ENCODE measurements around the gene RAD17. TPM values are rescaled to one million over a fixed set of nuclear protein-coding genes. Genes with fewer than 3 reads are reported as not detected.

Gene RAD17
- polyA plus RNA-seq, 3 donors: 9.1 to 11.6 (median 9.6) TPM

DNA sequence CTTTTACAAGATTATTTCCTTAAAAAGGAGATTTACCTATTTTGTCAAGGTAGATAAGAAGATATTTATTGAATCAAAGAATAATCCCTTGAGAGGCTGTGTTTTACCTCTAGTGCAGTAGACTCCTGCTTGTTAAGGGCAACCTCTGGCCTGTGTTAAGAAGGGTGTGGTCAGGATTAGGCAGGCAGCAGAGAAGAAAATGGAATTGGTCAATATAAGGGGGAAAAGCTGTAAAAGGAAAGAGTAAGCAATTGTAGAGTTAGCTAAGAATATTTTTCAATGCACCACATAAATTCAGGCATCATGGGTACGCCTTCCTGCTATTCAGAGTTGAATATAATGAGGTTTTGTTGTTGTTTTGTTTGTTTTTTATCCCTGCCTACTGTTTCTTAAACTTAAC lies 43.3 kb upstream of the RAD17 start:
- peaks cover 0 to 5% of the 10 kb centered on the region in 2 donors for H3K36me3 Mint-ChIP-seq
- TF ChIP-seq, protein P1, sequence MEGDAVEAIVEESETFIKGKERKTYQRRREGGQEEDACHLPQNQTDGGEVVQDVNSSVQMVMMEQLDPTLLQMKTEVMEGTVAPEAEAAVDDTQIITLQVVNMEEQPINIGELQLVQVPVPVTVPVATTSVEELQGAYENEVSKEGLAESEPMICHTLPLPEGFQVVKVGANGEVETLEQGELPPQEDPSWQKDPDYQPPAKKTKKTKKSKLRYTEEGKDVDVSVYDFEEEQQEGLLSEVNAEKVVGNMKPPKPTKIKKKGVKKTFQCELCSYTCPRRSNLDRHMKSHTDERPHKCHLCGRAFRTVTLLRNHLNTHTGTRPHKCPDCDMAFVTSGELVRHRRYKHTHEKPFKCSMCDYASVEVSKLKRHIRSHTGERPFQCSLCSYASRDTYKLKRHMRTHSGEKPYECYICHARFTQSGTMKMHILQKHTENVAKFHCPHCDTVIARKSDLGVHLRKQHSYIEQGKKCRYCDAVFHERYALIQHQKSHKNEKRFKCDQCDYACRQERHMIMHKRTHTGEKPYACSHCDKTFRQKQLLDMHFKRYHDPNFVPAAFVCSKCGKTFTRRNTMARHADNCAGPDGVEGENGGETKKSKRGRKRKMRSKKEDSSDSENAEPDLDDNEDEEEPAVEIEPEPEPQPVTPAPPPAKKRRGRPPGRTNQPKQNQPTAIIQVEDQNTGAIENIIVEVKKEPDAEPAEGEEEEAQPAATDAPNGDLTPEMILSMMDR (IDR thresholded peaks at IDR 0.05): no peak
- H2AFZ ChIP-seq (ENCODE audit: insufficient read depth, low read depth, low read length, poor library complexity, severe bottlenecking): no peak overlapping the region
- DNase-seq: no peak
- no peak overlapping the region for H3K4me3 Mint-ChIP-seq
- peaks cover under 1 to 2% of the 10 kb centered on the region in 2 donors for H3K4me1 ChIP-seq (ENCODE audit: control insufficient read depth in 1 of 2, insufficient read depth in 2 of 2, low read length in 2 of 2)
- no CpG with 5 or more reads among the region's 1 CpG for WGBS (ENCODE audit: insufficient coverage)
- peaks cover 0 to 4% of the 10 kb centered on the region in 2 donors for H3K36me3 ChIP-seq (replicated peaks in 1 of 2; ENCODE audit: control insufficient read depth in 1 of 2, insufficient read depth in 2 of 2, low read length in 2 of 2)
- H3K4me1 Mint-ChIP-seq: peaks cover 8% of the 10 kb centered on the region
- no peak overlapping the region for H3K27ac ChIP-seq (ENCODE audit: low read depth in 1 of 2, low read length in 2 of 2)
- H3K4me3 ChIP-seq (replicated peaks in 1 of 3; ENCODE audit: low read depth in 2 of 3, low read length in 3 of 3): no peak overlapping the region
- H3K4me2 ChIP-seq (replicated peaks; ENCODE audit: extremely low read depth, low read length, poor library complexity, severe bottlenecking): no peak overlapping the region
- H3K27me3 Mint-ChIP-seq (ENCODE audit: low read depth in 3 of 3): no peaks in the 10 kb centered on the region
- H3K27ac Mint-ChIP-seq: peak overlapping the region in 1 of 7 donors; percentile 1
- intact Hi-C loops (cut with micrococcal nuclease): no loop called here
- H3K27me3 ChIP-seq (ENCODE audit: control insufficient read depth in 2 of 2, insufficient read depth in 2 of 2, low read length in 2 of 2): no peaks in the 10 kb centered on the region
- no peak overlapping the region for H3K9ac ChIP-seq (ENCODE audit: insufficient read depth, low read length, poor library complexity, severe bottlenecking)
- no peaks in the 10 kb centered on the region for H3K9me3 ChIP-seq (replicated peaks in 1 of 2; ENCODE audit: control insufficient read depth in 1 of 2, insufficient read depth in 1 of 2, low read length in 2 of 2)
- peaks cover 0 to 2% (median 0%) of the 10 kb centered on the region in 7 donors for H3K9me3 Mint-ChIP-seq
- H4K20me1 ChIP-seq (ENCODE audit: insufficient read depth, low read length): no peaks in the 10 kb centered on the region
- no peaks in the 10 kb centered on the region for H3K79me2 ChIP-seq (ENCODE audit: insufficient read depth, low read length)

DNA sequence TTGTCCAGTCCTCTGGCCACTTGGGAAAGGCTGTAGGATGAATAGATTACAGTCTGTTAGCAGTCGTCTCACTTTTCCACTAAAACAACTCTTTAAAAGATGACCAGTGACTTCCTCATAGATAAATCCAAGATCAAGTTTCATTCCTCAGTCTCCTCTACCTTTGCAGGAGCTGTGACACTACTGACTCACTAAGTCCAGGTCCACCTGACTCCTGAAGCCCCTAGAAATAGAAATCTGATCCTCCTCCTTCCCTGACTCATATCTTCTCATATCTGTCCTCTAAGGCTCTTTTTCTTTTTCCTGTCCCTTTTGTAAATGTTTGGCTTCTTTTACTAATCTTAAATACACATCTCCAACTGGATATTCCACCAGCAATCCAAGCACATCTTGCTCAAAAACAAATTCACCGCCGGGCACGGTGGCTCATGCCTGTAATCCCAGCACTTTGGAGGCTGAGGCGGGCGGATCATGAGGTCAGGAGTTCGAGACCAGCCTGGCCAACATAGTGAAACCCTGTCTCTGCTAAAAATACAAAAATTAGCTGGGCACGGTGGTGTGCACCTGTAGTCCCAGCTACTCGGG lies 39.6 kb upstream of the RAD17 start:
- Histone ChIP-seq H2AFZ (ENCODE audit: insufficient read depth, low read depth, low read length, poor library complexity, severe bottlenecking) (no peak overlapping the region), H3K27me3 (ENCODE audit: control insufficient read depth in 2 of 2, insufficient read depth in 2 of 2, low read length in 2 of 2) (no peaks in the 10 kb centered on the region), H3K36me3 (replicated peaks in 1 of 2; ENCODE audit: control insufficient read depth in 1 of 2, insufficient read depth in 2 of 2, low read length in 2 of 2) (no peaks in the 10 kb centered on the region), H3K4me1 (ENCODE audit: control insufficient read depth in 1 of 2, insufficient read depth in 2 of 2, low read length in 2 of 2) (peaks cover 16 to 27% of the 10 kb centered on the region in 2 donors), H3K4me2 (replicated peaks; ENCODE audit: extremely low read depth, low read length, poor library complexity, severe bottlenecking) (no peak overlapping the region), H4K20me1 (ENCODE audit: insufficient read depth, low read length) (no peaks in the 10 kb centered on the region), H3K79me2 (ENCODE audit: insufficient read depth, low read length) (no peaks in the 10 kb centered on the region), H3K4me3 (replicated peaks in 1 of 3; ENCODE audit: low read depth in 2 of 3, low read length in 3 of 3) (no peak overlapping the region), H3K9me3 (replicated peaks in 1 of 2; ENCODE audit: control insufficient read depth in 1 of 2, insufficient read depth in 1 of 2, low read length in 2 of 2) (no peaks in the 10 kb centered on the region), H3K9ac (ENCODE audit: insufficient read depth, low read length, poor library complexity, severe bottlenecking) (no peak overlapping the region), H3K27ac (ENCODE audit: low read depth in 1 of 2, low read length in 2 of 2) (no peak overlapping the region)
- H3K27ac Mint-ChIP-seq: peak overlapping the region in 1 of 7 donors; percentile 10
- 96% methylated on average over 8 of the region's 9 CpGs for WGBS (ENCODE audit: insufficient coverage)
- H3K36me3 Mint-ChIP-seq: peaks cover 0 to 2% of the 10 kb centered on the region in 2 donors
- no peak overlapping the region for H3K4me3 Mint-ChIP-seq
- intact Hi-C loops (cut with micrococcal nuclease): loop anchor here (10.0 kb wide), 2 partner anchors 95 to 235 kb away; partner anchors contain the start of genes CDK7 (in 1 of the 2) and SLC30A5 (in 1 of the 2)
- no peaks in the 10 kb centered on the region for H3K9me3 Mint-ChIP-seq
- TF ChIP-seq, protein P1 (IDR thresholded peaks at IDR 0.05): no peak
- no peak for DNase-seq
- peaks cover 0 to 1% (median 0%) of the 10 kb centered on the region in 3 donors for H3K27me3 Mint-ChIP-seq (ENCODE audit: low read depth in 3 of 3)
- H3K4me1 Mint-ChIP-seq: peaks cover 26% of the 10 kb centered on the region
